K562 (cell line): ENCODE measurements around the gene ZNF32. TPM values are rescaled to one million over a fixed set of nuclear protein-coding genes. Genes with fewer than 3 reads are reported as not detected.

ENCODE experiments used
- ATF7 ChIP-seq: fragments of 450-650 bp; IDR thresholded peaks from 2 replicates; pipeline ENCODE4 v1.7.1; 2014; ENCODE audit warnings: mild to moderate bottlenecking, moderate library complexity
- C11orf30 ChIP-seq: fragments of 450-650 bp; IDR thresholded peaks from 2 replicates; pipeline ENCODE4 v1.6.1; 2016; ENCODE audit warnings: low read depth, mild to moderate bottlenecking
- CHD4 ChIP-seq: fragments of 200-600 bp; sonication (generic); IDR thresholded peaks from 3 replicates; pipeline ENCODE4 v1.6.1; 2012; ENCODE audit warnings: low read depth, mild to moderate bottlenecking, mixed read lengths, low read length, inconsistent platforms; ENCODE audit not compliant: insufficient read depth, insufficient replicate concordance, poor library complexity, severe bottlenecking
- CREB5 ChIP-seq: fragments of 250-450 bp; sonication (Bioruptor Pico); IDR thresholded peaks from 2 replicates; pipeline ENCODE4 v1.5.0; 2020; ENCODE audit warnings: mild to moderate bottlenecking
- CSDE1 ChIP-seq, 2 experiments: fragments of 450-650 bp; IDR thresholded peaks; 2 replicates each; pipeline ENCODE4 v1.6.1; 2016; ENCODE audit warnings: mild to moderate bottlenecking in 1 of 2
- ETV6 ChIP-seq, 3 experiments: fragments of 150-350 bp in 1 of 3; sonication (generic) in 1 of 3; formaldehyde crosslinking in 1 of 3; IDR thresholded peaks; 2 replicates each; pipeline versions ENCODE4 v1.6.1 to v1.8.0; 2014 to 2022; ENCODE audit warnings: borderline replicate concordance in 2 of 3, low read depth in 2 of 3, antibody characterized with exemption in 1 of 3, low read length in 1 of 3, mild to moderate bottlenecking in 1 of 3, missing genetic modification reagents in 1 of 3
- GTF2F1 ChIP-seq: IDR thresholded peaks from 2 replicates; pipeline ENCODE4 v1.6.1; 2011; ENCODE audit warnings: low read depth, low read length, improper control_type of control experiment
- MAX ChIP-seq: sonication (generic); formaldehyde crosslinking; IDR thresholded peaks from 2 replicates; pipeline ENCODE4 v1.9.0; 2022; ENCODE audit warnings: mild to moderate bottlenecking, missing genetic modification reagents
- NRF1 ChIP-seq, 2 experiments: fragments of 450-650 bp; IDR thresholded peaks in 1 of 2; conservative IDR thresholded peaks in 1 of 2; 2 replicates each; pipeline ENCODE4 v1.6.1; 2014; ENCODE audit warnings: mild to moderate bottlenecking in 2 of 2
- SMARCA4 ChIP-seq: fragments of 450-650 bp; IDR thresholded peaks from 2 replicates; pipeline ENCODE4 v1.6.1; 2016
- THRB ChIP-seq: fragments of 450-650 bp; formaldehyde crosslinking; conservative IDR thresholded peaks from 2 replicates; pipeline ENCODE4 v1.4.0; 2022; ENCODE audit warnings: mild to moderate bottlenecking, missing genetic modification characterization
- ZBTB33 ChIP-seq: sonication (generic); formaldehyde crosslinking; IDR thresholded peaks from 2 replicates; pipeline ENCODE4 v1.8.1; 2023; ENCODE audit warnings: mild to moderate bottlenecking, missing genetic modification reagents
- ZMIZ1 ChIP-seq, 2 experiments: fragments of 150-350 bp in 1 of 2; IDR thresholded peaks; 2 replicates each; pipeline ENCODE4 v1.6.1; 2012 to 2016; ENCODE audit warnings: low read depth in 2 of 2, low read length in 2 of 2, mild to moderate bottlenecking in 1 of 2, moderate library complexity in 1 of 2
- ZNF12 ChIP-seq: sonication (generic); formaldehyde crosslinking; IDR thresholded peaks from 2 replicates; pipeline ENCODE4 v1.4.0; 2020; ENCODE audit warnings: mild to moderate bottlenecking, missing genetic modification reagents
- ZNF175 ChIP-seq: fragments of 200-800 bp; sonication (Bioruptor generic); IDR thresholded peaks from 2 replicates; pipeline ENCODE4 v1.6.1; 2016; ENCODE audit warnings: low read depth, mild to moderate bottlenecking, missing genetic modification characterization, missing compliant biosample characterization
- ZNF280A ChIP-seq: fragments of 450-650 bp; IDR thresholded peaks from 2 replicates; pipeline ENCODE4 v1.6.1; 2018; ENCODE audit warnings: mild to moderate bottlenecking, low read depth; ENCODE audit not compliant: partially characterized antibody
- ZNF584 ChIP-seq: fragments of 200-800 bp; sonication (Bioruptor generic); IDR thresholded peaks from 2 replicates; pipeline ENCODE4 v1.6.1; 2016; ENCODE audit warnings: low read depth, mild to moderate bottlenecking, missing genetic modification characterization, missing compliant biosample characterization
- polyA plus RNA-seq, 8 experiments: library from polyadenylated mRNA; depleted of rRNA in 4 of 8; stranded (reverse) in 5 of 8; unstranded in 3 of 8; fragments of >200 nt; fragmentation: Nextera tagmentation in 2 of 8; fragmentation: Illumina TruSeq in 1 of 8; extraction: Ambion mirVana in 2 of 8; extraction: Trizol in 1 of 8; gene quantifications; 2 replicates each; pipeline versions ENCODE4 v1.2.1 to v1.2.3, GENCODE V29; 2011 to 2014; ENCODE audit warnings: inconsistent platforms in 1 of 8, missing spikeins in 1 of 8
- total RNA-seq, 7 experiments: library from RNA; depleted of rRNA in 6 of 7; stranded (reverse); fragments of >200 nt in 6 of 7; fragmentation: Illumina TruSeq in 2 of 7; extraction: Trizol in 2 of 7; gene quantifications; 2 replicates each; pipeline versions ENCODE4 v1.2.1 to v1.2.3, GENCODE V29; 2011 to 2021; ENCODE audit warnings: low replicate concordance in 1 of 7

ZNF32 gene
- total and polyA plus RNA-seq, 9 of the 15 experiments (the other 6 are each of a cell fraction or from before 2014, with no cell fraction given), result 17.3 to 57.0 (median 26.3) TPM

GRCh38 chr10:43599333-43599732 lies 49.3 kb downstream of the ZNF32 start (continued):
- no peak for TF ChIP-seq ZMIZ1 (IDR thresholded peaks at IDR 0.05; ENCODE audit: low read depth in 2 of 2, low read length in 2 of 2)
- TF ChIP-seq ZNF280A, result no peak
- TF ChIP-seq MAX (CRISPR knock-in tag), result no peak
- TF ChIP-seq CHD4, result no peak
- TF ChIP-seq ETV6 (IDR thresholded peaks at IDR 0.05; ENCODE audit: borderline replicate concordance in 1 of 2, low read depth in 2 of 2, low read length in 1 of 2), result 0 out of 4 replicates have a peak, but pooled peaks of 1 of the 2 experiments have one; percentile 57
- TF ChIP-seq ETV6 (CRISPR knock-in tag; IDR thresholded peaks at IDR 0.05; ENCODE audit: borderline replicate concordance), result no peak
- no peak for TF ChIP-seq CSDE1 (IDR thresholded peaks at IDR 0.05)
- no peak for TF ChIP-seq CREB5 (CRISPR knock-in tag)
- TF ChIP-seq ZNF584, result no peak
- TF ChIP-seq ATF7, result peak; percentile 34; the same call in 1 of the 2 replicates
- TF ChIP-seq ZNF12 (CRISPR knock-in tag), result no peak
- TF ChIP-seq THRB (CRISPR knock-in tag), result no peak; the same call in 1 of the 2 replicates
- no peak for TF ChIP-seq ZBTB33 (CRISPR knock-in tag)
- TF ChIP-seq NRF1 (conservative IDR thresholded peaks at IDR 0.05 in 1 of 2, IDR thresholded peaks at IDR 0.05 in 1 of 2), result 0 out of 4 replicates have a peak, but pooled peaks of 1 of the 2 experiments have one; percentile 14
- no peak for TF ChIP-seq GTF2F1
- TF ChIP-seq ZNF175 (CRISPR knock-in tag), result no peak
- TF ChIP-seq SMARCA4, result peak; percentile 79
- no peak for TF ChIP-seq C11orf30
